Testis (tissue), 3 donors: ENCODE measurements around the gene MBP. TPM values are rescaled to one million over a fixed set of nuclear protein-coding genes. Genes with fewer than 3 reads are reported as not detected.

Source experiments
- DNase-seq: peaks from one replicate; pipeline ENCODE4 v3.0.0-alpha.2; 2019
- H3K27ac ChIP-seq, 2 donors: fragments of 200-600 bp; sonication (generic); one replicate each; pipeline ENCODE4 v1.5.1; 2019
- H3K27me3 ChIP-seq: fragments of 200-600 bp; sonication (generic); one replicate; pipeline ENCODE4 v1.5.1; 2019
- H3K36me3 ChIP-seq: fragments of 200-600 bp; sonication (generic); one replicate; pipeline ENCODE4 v1.5.1; 2017; ENCODE audit warnings: low read depth; ENCODE audit errors: missing control alignments
- H3K4me1 ChIP-seq: fragments of 200-600 bp; sonication (generic); one replicate; pipeline ENCODE4 v1.5.1; 2019
- H3K4me3 ChIP-seq, 2 donors: fragments of 200-600 bp; sonication (generic); one replicate each; pipeline ENCODE4 v1.5.1; 2017 to 2019
- H3K9me3 ChIP-seq: fragments of 200-600 bp; sonication (generic); one replicate; pipeline ENCODE4 v1.5.1; 2017
- CTCF ChIP-seq, 3 experiments: fragments of 450-650 bp in 2 of 3; fragments of 200-600 bp in 1 of 3; sonication (generic) in 1 of 3; IDR thresholded peaks; one replicate each; pipeline ENCODE4 v1.5.1; 2016 to 2019; ENCODE audit warnings: antibody characterized with exemption in 3 of 3, mild to moderate bottlenecking in 2 of 3, moderate library complexity in 1 of 3
- POLR2A ChIP-seq: fragments of 450-650 bp; IDR thresholded peaks from one replicate; pipeline ENCODE4 v1.6.1; 2017; ENCODE audit warnings: antibody characterized with exemption, mild to moderate bottlenecking, moderate library complexity
- WGBS, 2 donors: methylation state at CpG; one replicate each; pipeline ENCODE4 v1.1.5; 2018; 5-methylcytosine and 5-hydroxymethylcytosine counted together
- intact Hi-C: fragments of 100-400 bp; cut with DNase I; formaldehyde crosslinking; loops from one replicate; pipeline ENCODE4 v1.15.1; 2023; ENCODE audit warnings: low total_unique reads
- polyA plus RNA-seq: library from polyadenylated mRNA; stranded (reverse); fragments of 350-450 nt; fragmentation: Illumina TruSeq; extraction: RNeasy Lipid Tissue Mini Kit (QIAGEN cat#74804); gene quantifications from one replicate; pipeline ENCODE4 v1.2.3, GENCODE V29; 2014; ENCODE audit warnings: low read depth, low replicate concordance; ENCODE audit not compliant: insufficient read depth
- total RNA-seq, 2 donors: library from RNA; depleted of rRNA; stranded (reverse); fragments of >200 nt; gene quantifications; one replicate each; pipeline ENCODE4 v1.2.3, GENCODE V29; 2016

MBP gene
- total and polyA plus RNA-seq, 3 donors from 2014 or later, result 15.4 to 20.3 (median 16.7) TPM

GRCh38 chr18:76979906-76980305, 152.7 kb downstream of the MBP start:
- Histone ChIP-seq H3K27me3 (no peaks in the 10 kb centered on the region), H3K4me3 (no peak overlapping the region), H3K27ac (no peak overlapping the region), H3K36me3 (no peaks in the 10 kb centered on the region), H3K9me3 (no peaks in the 10 kb centered on the region), H3K4me1 (no peaks in the 10 kb centered on the region)
- 77 to 93% methylated on average over 17 of the region's 17 CpGs for WGBS, 2 donors
- no peak for DNase-seq
- intact Hi-C loops, result loop anchor here (10.0 kb wide), 1 partner anchor 175 kb away; no protein-coding TSS in a partner anchor
- TF ChIP-seq CTCF (IDR thresholded peaks at IDR 0.05) (no peak), POLR2A (no peak)

GRCh38 chr18:76979111-76979751, 153.4 kb downstream of the MBP start:
- no peak for DNase-seq
- Histone ChIP-seq H3K4me1 (no peaks in the 10 kb centered on the region), H3K27ac (no peak overlapping the region), H3K36me3 (no peaks in the 10 kb centered on the region), H3K9me3 (no peaks in the 10 kb centered on the region), H3K27me3 (no peaks in the 10 kb centered on the region), H3K4me3 (no peak overlapping the region)
- intact Hi-C loops, result no loop called here
- 92 to 93% methylated on average over 23 to 31 of the region's 31 CpGs for WGBS, 2 donors
- TF ChIP-seq POLR2A, result no peak
- no peak for TF ChIP-seq CTCF (IDR thresholded peaks at IDR 0.05)

- DNase-seq, result no peak
- TF ChIP-seq POLR2A (no peak), CTCF (IDR thresholded peaks at IDR 0.05) (no peak)
- H3K27ac ChIP-seq, result no peak overlapping the region
- H3K9me3 ChIP-seq, result no peaks in the 10 kb centered on the region
- H3K27me3 ChIP-seq, result no peaks in the 10 kb centered on the region
- WGBS, 2 donors, result 90 to 94% methylated on average over 14 of the region's 14 CpGs
- intact Hi-C loops, result no loop called here
- H3K4me1 ChIP-seq, result no peaks in the 10 kb centered on the region
- no peaks in the 10 kb centered on the region for H3K36me3 ChIP-seq
- H3K4me3 ChIP-seq, result no peak overlapping the region
Observed at GRCh38 chr18:76978616-76979015, 154.0 kb downstream of the MBP start.

GRCh38 chr18:76977684-76978232, 154.8 kb downstream of the MBP start:
- DNase-seq, result no peak
- no peak overlapping the region for H3K4me3 ChIP-seq
- TF ChIP-seq CTCF (IDR thresholded peaks at IDR 0.05) (no peak), POLR2A (no peak)
- no peaks in the 10 kb centered on the region for H3K9me3 ChIP-seq
- H3K27me3 ChIP-seq, result no peaks in the 10 kb centered on the region
- no peaks in the 10 kb centered on the region for H3K36me3 ChIP-seq
- H3K4me1 ChIP-seq, result no peaks in the 10 kb centered on the region
- H3K27ac ChIP-seq, result no peak overlapping the region
- WGBS, 2 donors, result 77 to 79% methylated on average over 11 of the region's 11 CpGs
- intact Hi-C loops, result no loop called here
